K562 (cell line): Measurements from ENCODE around the gene REPS1. TPM values are rescaled to one million over a fixed set of nuclear protein-coding genes. Genes with fewer than 3 reads are reported as not detected.

Experiments used
- ARNT ChIP-seq, 2 experiments: fragments of 450-650 bp; IDR thresholded peaks; 2 replicates each; pipeline ENCODE4 v1.6.1; 2016; ENCODE audit warnings: mild to moderate bottlenecking in 1 of 2
- CXXC5 ChIP-seq: fragments of 250-450 bp; sonication (Bioruptor Pico); IDR thresholded peaks from 2 replicates; pipeline ENCODE4 v1.8.0; 2022; ENCODE audit warnings: inconsistent platforms, mild to moderate bottlenecking, moderate library complexity
- ETV1 ChIP-seq: fragments of 450-650 bp; conservative IDR thresholded peaks from 2 replicates; pipeline ENCODE4 v1.6.1; 2016; ENCODE audit warnings: missing genetic modification characterization, control low read depth, low read depth, missing compliant biosample characterization
- HEY1 ChIP-seq: fragments of 250-450 bp; sonication (Bioruptor Pico); IDR thresholded peaks from 2 replicates; pipeline ENCODE4 v1.5.0; 2020; ENCODE audit warnings: mild to moderate bottlenecking, moderate library complexity, borderline replicate concordance
- MYC ChIP-seq, 2 experiments: fragments of 250-450 bp in 1 of 2; sonication (Bioruptor Pico) in 1 of 2; IDR thresholded peaks; 2 replicates each; pipeline versions ENCODE4 v1.5.1 to v1.6.1; 2012 to 2021; ENCODE audit warnings: low read depth in 2 of 2, borderline replicate concordance in 1 of 2, improper control_type of control experiment in 1 of 2, low read length in 1 of 2, mild to moderate bottlenecking in 1 of 2, moderate library complexity in 1 of 2
- RNF2 ChIP-seq: sonication (generic); IDR thresholded peaks from 2 replicates; pipeline ENCODE4 v1.6.1; 2016
- TBL1XR1 ChIP-seq, 2 experiments: IDR thresholded peaks; 2 replicates each; pipeline ENCODE4 v1.6.1; 2012; ENCODE audit warnings: improper control_type of control experiment in 2 of 2, low read length in 2 of 2, mild to moderate bottlenecking in 1 of 2
- TEAD4 ChIP-seq, 2 experiments: sonication (generic) in 1 of 2; formaldehyde crosslinking in 1 of 2; IDR thresholded peaks; 2 replicates each; pipeline versions ENCODE4 v1.6.1 to v1.8.0; 2012 to 2022; ENCODE audit warnings: borderline replicate concordance in 1 of 2, inconsistent platforms in 1 of 2, low read length in 1 of 2, mild to moderate bottlenecking in 1 of 2, missing genetic modification reagents in 1 of 2
- ZBTB8A ChIP-seq: fragments of 450-650 bp; IDR thresholded peaks from 2 replicates; pipeline ENCODE4 v1.6.1; 2018; ENCODE audit warnings: mild to moderate bottlenecking, moderate library complexity; ENCODE audit not compliant: partially characterized antibody
- ZNF146 ChIP-seq: IDR thresholded peaks from one replicate; pipeline ENCODE4 v1.6.1; 2018; ENCODE audit warnings: missing compliant biosample characterization; ENCODE audit not compliant: unreplicated experiment
- ZNF445 ChIP-seq: fragments of 250-450 bp; sonication (Bioruptor Pico); IDR thresholded peaks from 2 replicates; pipeline ENCODE4 v1.4.0; 2020; ENCODE audit warnings: low read depth, mild to moderate bottlenecking, moderate library complexity
- polyA plus RNA-seq, 8 experiments: library from polyadenylated mRNA; depleted of rRNA in 4 of 8; stranded (reverse) in 5 of 8; unstranded in 3 of 8; fragments of >200 nt; fragmentation: Nextera tagmentation in 2 of 8; fragmentation: Illumina TruSeq in 1 of 8; extraction: Ambion mirVana in 2 of 8; extraction: Trizol in 1 of 8; gene quantifications; 2 replicates each; pipeline versions ENCODE4 v1.2.1 to v1.2.3, GENCODE V29; 2011 to 2014; ENCODE audit warnings: inconsistent platforms in 1 of 8, missing spikeins in 1 of 8
- total RNA-seq, 7 experiments: library from RNA; depleted of rRNA in 6 of 7; stranded (reverse); fragments of >200 nt in 6 of 7; fragmentation: Illumina TruSeq in 2 of 7; extraction: Trizol in 2 of 7; gene quantifications; 2 replicates each; pipeline versions ENCODE4 v1.2.1 to v1.2.3, GENCODE V29; 2011 to 2021; ENCODE audit warnings: low replicate concordance in 1 of 7
- TF ChIP-seq, protein P1 (sequence below): fragments of 450-650 bp; formaldehyde crosslinking; IDR thresholded peaks from 2 replicates; pipeline ENCODE4 v1.4.0; 2020; ENCODE audit warnings: mild to moderate bottlenecking, mixed read lengths
- TF ChIP-seq, protein P2 (sequence below): fragments of 450-650 bp; formaldehyde crosslinking; IDR thresholded peaks from 2 replicates; pipeline ENCODE4 v1.4.0; 2020; ENCODE audit warnings: mild to moderate bottlenecking, moderate library complexity
- TF ChIP-seq, protein P3 (sequence below): sonication (generic); formaldehyde crosslinking; IDR thresholded peaks from 2 replicates; pipeline ENCODE4 v1.8.1; 2023; ENCODE audit warnings: mild to moderate bottlenecking, missing genetic modification reagents
- TF ChIP-seq, protein P4 (sequence below): fragments of 250-450 bp; sonication (Bioruptor Pico); IDR thresholded peaks from 2 replicates; pipeline ENCODE4 v1.4.0; 2020; ENCODE audit warnings: mild to moderate bottlenecking
- TF ChIP-seq, protein P5 (sequence below): fragments of 250-450 bp; sonication (Bioruptor Pico); IDR thresholded peaks from 2 replicates; pipeline ENCODE4 v1.5.0; 2021; ENCODE audit warnings: mild to moderate bottlenecking, moderate library complexity

Gene REPS1
- total and polyA plus RNA-seq, 9 of the 15 experiments (the other 6 are each of a cell fraction or from before 2014, with no cell fraction given) = 7.9 to 36.0 (median 27.8) TPM

DNA sequence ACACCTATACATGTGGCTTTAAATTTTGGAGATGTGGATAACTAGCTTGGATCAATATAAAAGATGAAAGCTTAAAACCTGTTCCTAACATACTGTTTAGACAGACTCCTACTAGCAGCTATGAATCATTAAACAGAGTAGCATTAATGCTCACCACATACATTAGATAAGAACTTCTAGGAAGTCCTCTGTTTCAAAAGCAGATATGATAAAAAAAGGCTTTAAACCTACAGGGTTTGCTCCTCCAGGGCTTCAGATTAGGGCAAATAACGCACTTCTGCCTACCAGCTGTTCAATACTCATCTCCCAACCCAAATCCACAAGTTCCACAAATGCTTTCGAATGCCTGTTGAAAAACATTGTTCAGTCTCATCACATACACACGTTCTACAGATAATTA, 1.5 kb downstream of the REPS1 start (continued):
- peak; percentile 67; the same call in 1 of the 2 replicates for TF ChIP-seq TEAD4 (IDR thresholded peaks at IDR 0.05; ENCODE audit: low read length)
- no peak for TF ChIP-seq TEAD4 (CRISPR knock-in tag; IDR thresholded peaks at IDR 0.05; ENCODE audit: borderline replicate concordance)
- TF ChIP-seq MYC (IDR thresholded peaks at IDR 0.05; ENCODE audit: low read depth, low read length) = no peak
- TF ChIP-seq MYC (CRISPR knock-in tag; IDR thresholded peaks at IDR 0.05; ENCODE audit: borderline replicate concordance, low read depth) = no peak
- TF ChIP-seq, protein P1, sequence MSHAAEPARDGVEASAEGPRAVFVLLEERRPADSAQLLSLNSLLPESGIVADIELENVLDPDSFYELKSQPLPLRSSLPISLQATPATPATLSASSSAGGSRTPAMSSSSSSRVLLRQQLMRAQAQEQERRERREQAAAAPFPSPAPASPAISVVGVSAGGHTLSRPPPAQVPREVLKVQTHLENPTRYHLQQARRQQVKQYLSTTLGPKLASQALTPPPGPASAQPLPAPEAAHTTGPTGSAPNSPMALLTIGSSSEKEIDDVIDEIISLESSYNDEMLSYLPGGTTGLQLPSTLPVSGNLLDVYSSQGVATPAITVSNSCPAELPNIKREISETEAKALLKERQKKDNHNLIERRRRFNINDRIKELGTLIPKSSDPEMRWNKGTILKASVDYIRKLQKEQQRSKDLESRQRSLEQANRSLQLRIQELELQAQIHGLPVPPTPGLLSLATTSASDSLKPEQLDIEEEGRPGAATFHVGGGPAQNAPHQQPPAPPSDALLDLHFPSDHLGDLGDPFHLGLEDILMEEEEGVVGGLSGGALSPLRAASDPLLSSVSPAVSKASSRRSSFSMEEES (CRISPR knock-in tag) = no peak
- TF ChIP-seq ZBTB8A = no peak
- no peak for TF ChIP-seq ZNF445 (CRISPR knock-in tag)
- TF ChIP-seq ARNT (IDR thresholded peaks at IDR 0.05) = no peak
- TF ChIP-seq HEY1 (CRISPR knock-in tag) = no peak
- TF ChIP-seq CXXC5 (CRISPR knock-in tag) = peak; percentile 50; the same call in 1 of the 2 replicates
- no peak for TF ChIP-seq ETV1 (tag)
- TF ChIP-seq, protein P2, sequence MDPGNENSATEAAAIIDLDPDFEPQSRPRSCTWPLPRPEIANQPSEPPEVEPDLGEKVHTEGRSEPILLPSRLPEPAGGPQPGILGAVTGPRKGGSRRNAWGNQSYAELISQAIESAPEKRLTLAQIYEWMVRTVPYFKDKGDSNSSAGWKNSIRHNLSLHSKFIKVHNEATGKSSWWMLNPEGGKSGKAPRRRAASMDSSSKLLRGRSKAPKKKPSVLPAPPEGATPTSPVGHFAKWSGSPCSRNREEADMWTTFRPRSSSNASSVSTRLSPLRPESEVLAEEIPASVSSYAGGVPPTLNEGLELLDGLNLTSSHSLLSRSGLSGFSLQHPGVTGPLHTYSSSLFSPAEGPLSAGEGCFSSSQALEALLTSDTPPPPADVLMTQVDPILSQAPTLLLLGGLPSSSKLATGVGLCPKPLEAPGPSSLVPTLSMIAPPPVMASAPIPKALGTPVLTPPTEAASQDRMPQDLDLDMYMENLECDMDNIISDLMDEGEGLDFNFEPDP = no peak
- TF ChIP-seq, protein P3, sequence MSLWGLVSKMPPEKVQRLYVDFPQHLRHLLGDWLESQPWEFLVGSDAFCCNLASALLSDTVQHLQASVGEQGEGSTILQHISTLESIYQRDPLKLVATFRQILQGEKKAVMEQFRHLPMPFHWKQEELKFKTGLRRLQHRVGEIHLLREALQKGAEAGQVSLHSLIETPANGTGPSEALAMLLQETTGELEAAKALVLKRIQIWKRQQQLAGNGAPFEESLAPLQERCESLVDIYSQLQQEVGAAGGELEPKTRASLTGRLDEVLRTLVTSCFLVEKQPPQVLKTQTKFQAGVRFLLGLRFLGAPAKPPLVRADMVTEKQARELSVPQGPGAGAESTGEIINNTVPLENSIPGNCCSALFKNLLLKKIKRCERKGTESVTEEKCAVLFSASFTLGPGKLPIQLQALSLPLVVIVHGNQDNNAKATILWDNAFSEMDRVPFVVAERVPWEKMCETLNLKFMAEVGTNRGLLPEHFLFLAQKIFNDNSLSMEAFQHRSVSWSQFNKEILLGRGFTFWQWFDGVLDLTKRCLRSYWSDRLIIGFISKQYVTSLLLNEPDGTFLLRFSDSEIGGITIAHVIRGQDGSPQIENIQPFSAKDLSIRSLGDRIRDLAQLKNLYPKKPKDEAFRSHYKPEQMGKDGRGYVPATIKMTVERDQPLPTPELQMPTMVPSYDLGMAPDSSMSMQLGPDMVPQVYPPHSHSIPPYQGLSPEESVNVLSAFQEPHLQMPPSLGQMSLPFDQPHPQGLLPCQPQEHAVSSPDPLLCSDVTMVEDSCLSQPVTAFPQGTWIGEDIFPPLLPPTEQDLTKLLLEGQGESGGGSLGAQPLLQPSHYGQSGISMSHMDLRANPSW (CRISPR knock-in tag) = no peak
- TF ChIP-seq, protein P4, sequence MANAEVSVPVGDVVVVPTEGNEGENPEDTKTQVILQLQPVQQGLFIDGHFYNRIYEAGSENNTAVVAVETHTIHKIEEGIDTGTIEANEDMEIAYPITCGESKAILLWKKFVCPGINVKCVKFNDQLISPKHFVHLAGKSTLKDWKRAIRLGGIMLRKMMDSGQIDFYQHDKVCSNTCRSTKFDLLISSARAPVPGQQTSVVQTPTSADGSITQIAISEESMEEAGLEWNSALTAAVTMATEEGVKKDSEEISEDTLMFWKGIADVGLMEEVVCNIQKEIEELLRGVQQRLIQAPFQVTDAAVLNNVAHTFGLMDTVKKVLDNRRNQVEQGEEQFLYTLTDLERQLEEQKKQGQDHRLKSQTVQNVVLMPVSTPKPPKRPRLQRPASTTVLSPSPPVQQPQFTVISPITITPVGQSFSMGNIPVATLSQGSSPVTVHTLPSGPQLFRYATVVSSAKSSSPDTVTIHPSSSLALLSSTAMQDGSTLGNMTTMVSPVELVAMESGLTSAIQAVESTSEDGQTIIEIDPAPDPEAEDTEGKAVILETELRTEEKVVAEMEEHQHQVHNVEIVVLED (CRISPR knock-in tag) = 0 out of 2 replicates have a peak, but pooled peaks have one; percentile 11
- TF ChIP-seq, protein P5, sequence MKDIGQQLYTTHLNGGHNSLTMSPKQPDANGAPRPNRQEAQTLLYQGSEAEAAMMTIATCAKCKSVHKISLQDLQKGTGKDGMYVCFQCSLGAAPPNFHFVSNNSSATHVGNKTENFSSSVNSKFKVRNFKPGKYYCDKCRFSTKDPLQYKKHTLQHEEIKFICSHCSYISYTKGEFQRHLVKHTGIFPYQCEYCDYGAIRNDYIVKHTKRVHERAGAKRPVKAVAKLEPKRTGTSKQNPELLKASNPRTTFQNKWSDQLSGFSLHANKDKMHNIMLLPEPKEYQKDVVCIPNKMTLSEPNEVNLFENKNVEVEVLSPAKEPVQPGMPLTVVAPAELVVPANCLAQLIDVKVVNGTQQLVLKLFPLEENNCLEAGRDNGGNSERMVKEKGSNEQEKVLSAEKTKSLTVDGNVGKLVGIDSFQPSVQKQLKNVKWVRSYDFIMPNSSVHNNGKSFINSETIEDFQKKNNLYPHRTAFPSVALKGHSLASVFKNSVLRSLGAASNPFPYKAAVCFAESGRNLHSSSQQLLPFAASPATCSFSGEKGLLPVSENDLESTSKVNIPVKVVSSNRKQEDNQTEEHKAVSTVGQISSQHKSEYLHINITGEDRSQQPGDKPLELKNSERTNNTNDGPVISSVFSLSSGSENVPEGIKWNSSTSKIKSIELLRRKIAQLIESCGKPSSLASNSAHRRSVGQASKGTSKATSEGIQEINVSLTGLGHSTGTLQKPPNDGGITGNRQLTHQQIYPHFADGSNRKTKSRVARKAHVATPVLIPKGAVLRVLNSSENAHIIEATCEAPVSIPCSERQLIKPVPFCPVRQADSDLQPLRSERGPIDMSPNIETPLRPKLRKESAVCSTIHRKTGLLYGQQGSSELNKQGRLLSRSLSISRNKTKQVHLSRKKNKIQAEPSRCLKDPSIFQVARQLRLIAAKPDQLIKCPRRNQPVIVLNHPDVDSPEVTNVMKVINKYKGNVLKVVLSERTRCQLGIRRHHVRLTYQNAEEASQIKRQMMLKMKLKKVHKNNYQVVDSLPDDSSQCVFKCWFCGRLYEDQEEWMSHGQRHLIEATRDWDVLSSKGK = no peak
- TF ChIP-seq TBL1XR1 (IDR thresholded peaks at IDR 0.05; ENCODE audit: low read length in 2 of 2) = 0 out of 4 replicates have a peak, but pooled peaks of 1 of the 2 experiments have one; percentile 10
- no peak for TF ChIP-seq RNF2
- no peak for TF ChIP-seq ZNF146
